GM12878 (cell line): ENCODE results near the gene KCNS3. TPM values are rescaled to one million over a fixed set of nuclear protein-coding genes. Genes with fewer than 3 reads are reported as not detected.

Experiments used
- ATAC-seq: fragments of 200-7000 bp; cut with Tn5 transposase; 3 replicates; pipeline ENCODE4 v1.9.1; 2020; ENCODE audit warnings: mild to moderate bottlenecking, moderate library complexity
- BruUV-seq: library from RNA; stranded (reverse); fragments of 400-500 nt; replicated peaks from 2 replicates; lab custom pipeline; 2021; lab: Mats Ljungman, UMichigan
- CTCF ChIA-PET: fragments of 300-600 bp; sonication (Branson Sonifier 250); formaldehyde crosslinking; extraction: SDS; loops from one replicate; lab custom pipeline; 2021; ENCODE audit warnings: inconsistent platforms; lab: Yijun Ruan, JAX
- POLR2A ChIA-PET: fragments of 350-600 bp; formaldehyde crosslinking; extraction: SDS; loops from one replicate; lab custom pipeline; 2021; ENCODE audit warnings: inconsistent platforms; lab: Charles Lee
- RAD21 ChIA-PET: fragments of 300-600 bp; sonication (Branson Sonifier 250); formaldehyde crosslinking; loops from one replicate; lab custom pipeline; 2023; ENCODE audit warnings: antibody characterized with exemption; ENCODE audit not compliant: unreplicated experiment; lab: Charles Lee
- SMC1A ChIA-PET: fragments of 300-600 bp; sonication (Branson Sonifier 250); formaldehyde crosslinking; loops from one replicate; lab custom pipeline; 2023; ENCODE audit not compliant: unreplicated experiment, uncharacterized antibody; lab: Charles Lee
- DNase-seq: peaks from one replicate; pipeline ENCODE4 v3.0.0-alpha.2; 2011; ENCODE audit warnings: low read depth, low spot score
- FAIRE-seq: peaks from 3 replicates; lab custom pipeline; 2011; peaks lifted over from hg19 to GRCh38; lab: Jason Lieb, UNC
- H2AFZ ChIP-seq: 2 replicates; pipeline ENCODE4 v1.6.0; 2011; ENCODE audit warnings: low read depth, low read length, control low read depth; ENCODE audit not compliant: control insufficient read depth
- H3K27ac ChIP-seq: 2 replicates; pipeline ENCODE4 v1.5.1; 2011; ENCODE audit warnings: control low read depth; ENCODE audit not compliant: control insufficient read depth, insufficient read depth
- H3K27me3 ChIP-seq, 2 experiments: replicated peaks in 1 of 2; 2 replicates each; pipeline versions ENCODE4 v1.6.0 to v1.6.1; 2011; ENCODE audit warnings: low read length in 1 of 2; ENCODE audit not compliant: control insufficient read depth in 2 of 2, insufficient read depth in 2 of 2
- H3K36me3 ChIP-seq, 2 experiments: 2 replicates each; pipeline ENCODE4 v1.5.1; 2011; ENCODE audit warnings: low read length in 1 of 2; ENCODE audit not compliant: control insufficient read depth in 2 of 2, insufficient read depth in 2 of 2
- H3K4me1 ChIP-seq: 2 replicates; pipeline ENCODE4 v1.6.1; 2011; ENCODE audit warnings: mild to moderate bottlenecking, low read length, moderate library complexity, mixed read lengths; ENCODE audit not compliant: control insufficient read depth, insufficient read depth
- H3K4me2 ChIP-seq: 2 replicates; pipeline ENCODE4 v1.6.0; 2011; ENCODE audit warnings: control low read depth; ENCODE audit not compliant: control insufficient read depth, insufficient read depth
- H3K4me3 ChIP-seq: fragments of 200-600 bp; sonication (generic); 2 replicates; pipeline ENCODE4 v1.5.1; 2016
- H3K79me2 ChIP-seq: 2 replicates; pipeline ENCODE4 v1.6.0; 2011; ENCODE audit warnings: low read length; ENCODE audit not compliant: control insufficient read depth, insufficient read depth
- H3K9ac ChIP-seq: 2 replicates; pipeline ENCODE4 v1.8.0; 2011; ENCODE audit warnings: low read length, control low read depth, mixed read lengths; ENCODE audit not compliant: control insufficient read depth, insufficient read depth
- H3K9me3 ChIP-seq: replicated peaks from 3 replicates; pipeline ENCODE4 v1.5.1; 2011; ENCODE audit warnings: mild to moderate bottlenecking, low read length; ENCODE audit not compliant: control insufficient read depth, insufficient read depth
- H4K20me1 ChIP-seq: 2 replicates; pipeline ENCODE4 v1.6.0; 2011; ENCODE audit not compliant: control insufficient read depth, insufficient read depth
- BCL11A ChIP-seq: IDR thresholded peaks from 2 replicates; pipeline ENCODE4 v1.6.1; 2011; ENCODE audit warnings: low read depth, low read length
- CEBPB ChIP-seq, 2 experiments: fragments of 150-350 bp in 1 of 2; IDR thresholded peaks; 2 replicates each; pipeline ENCODE4 v1.6.1; 2012 to 2014; ENCODE audit warnings: low read depth in 2 of 2, low read length in 2 of 2, borderline replicate concordance in 1 of 2, inconsistent platforms in 1 of 2
- FOXK2 ChIP-seq: fragments of 450-650 bp; IDR thresholded peaks from 2 replicates; pipeline ENCODE4 v1.6.1; 2017; ENCODE audit warnings: mild to moderate bottlenecking, moderate library complexity
- HDGF ChIP-seq: fragments of 450-650 bp; IDR thresholded peaks from 2 replicates; pipeline ENCODE4 v1.6.1; 2016; ENCODE audit warnings: antibody characterized with exemption
- KLF5 ChIP-seq: fragments of 450-650 bp; IDR thresholded peaks from 2 replicates; pipeline ENCODE4 v1.6.1; 2014; ENCODE audit warnings: mild to moderate bottlenecking; ENCODE audit not compliant: partially characterized antibody
- MYB ChIP-seq: fragments of 150-350 bp; IDR thresholded peaks from 2 replicates; pipeline ENCODE4 v1.6.1; 2014; ENCODE audit warnings: mild to moderate bottlenecking, low read depth, low read length, borderline replicate concordance
- NR2F1 ChIP-seq: fragments of 450-650 bp; conservative IDR thresholded peaks from 2 replicates; pipeline ENCODE4 v1.6.1; 2017; ENCODE audit warnings: mild to moderate bottlenecking
- SPI1 ChIP-seq: IDR thresholded peaks from 2 replicates; pipeline ENCODE4 v1.6.1; 2011; ENCODE audit warnings: low read depth, mild to moderate bottlenecking, low read length, moderate library complexity, borderline replicate concordance; ENCODE audit not compliant: insufficient read depth
- ZNF24 ChIP-seq: fragments of 450-650 bp; IDR thresholded peaks from 2 replicates; pipeline ENCODE4 v1.6.1; 2017; ENCODE audit warnings: antibody characterized with exemption, mild to moderate bottlenecking
- ZNF622 ChIP-seq: fragments of 450-650 bp; IDR thresholded peaks from 2 replicates; pipeline ENCODE4 v1.6.1; 2017; ENCODE audit warnings: mild to moderate bottlenecking, inconsistent platforms
- in situ Hi-C: fragments of 300-500 bp; cut with MboI; formaldehyde crosslinking; loops from 9 replicates; pipeline ENCODE4 v1.14.3; 2018; ENCODE audit warnings: mixed read lengths
- intact Hi-C: fragments of 100-400 bp; cut with micrococcal nuclease; formaldehyde crosslinking; loops from one replicate; pipeline ENCODE4 v1.14.2; 2022; ENCODE audit not compliant: unreplicated experiment
- polyA plus RNA-seq, 11 experiments: library from polyadenylated mRNA; depleted of rRNA in 4 of 11; unstranded in 6 of 11; stranded (reverse) in 5 of 11; fragments of >200 nt; fragmentation: Nextera tagmentation in 4 of 11; fragmentation: Illumina TruSeq in 1 of 11; extraction: Ambion mirVana in 4 of 11; extraction: Trizol in 1 of 11; gene quantifications; 1 replicate in 1 of 11; 2 replicates in 10 of 11; pipeline versions ENCODE4 v1.2.1 to v1.2.3, GENCODE V29; 2011 to 2016; ENCODE audit warnings: inconsistent platforms in 2 of 11, missing spikeins in 2 of 11, low read depth in 1 of 11
- total RNA-seq, 4 experiments: library from RNA; depleted of rRNA in 3 of 4; stranded (reverse); fragments of >200 nt in 3 of 4; fragmentation: Illumina TruSeq in 1 of 4; extraction: Trizol in 1 of 4; gene quantifications; 2 replicates each; pipeline versions ENCODE4 v1.2.1 to v1.2.3, GENCODE V29; 2013 to 2021
- TF ChIP-seq, protein P1 (sequence below): IDR thresholded peaks from 2 replicates; pipeline ENCODE4 v1.6.1; 2011; ENCODE audit warnings: low read depth, mild to moderate bottlenecking, low read length, moderate library complexity, borderline replicate concordance; ENCODE audit errors: extremely low read depth
- TF ChIP-seq, protein P2 (sequence below): IDR thresholded peaks from 2 replicates; pipeline ENCODE4 v1.6.1; 2012; ENCODE audit warnings: improper control_type of control experiment, low read depth, low read length; ENCODE audit not compliant: insufficient replicate concordance

The KCNS3 gene
- total and polyA plus RNA-seq, 10 of the 15 experiments (the other 5 are each of a cell fraction or from before 2014, with no cell fraction given), result not detected

DNA sequence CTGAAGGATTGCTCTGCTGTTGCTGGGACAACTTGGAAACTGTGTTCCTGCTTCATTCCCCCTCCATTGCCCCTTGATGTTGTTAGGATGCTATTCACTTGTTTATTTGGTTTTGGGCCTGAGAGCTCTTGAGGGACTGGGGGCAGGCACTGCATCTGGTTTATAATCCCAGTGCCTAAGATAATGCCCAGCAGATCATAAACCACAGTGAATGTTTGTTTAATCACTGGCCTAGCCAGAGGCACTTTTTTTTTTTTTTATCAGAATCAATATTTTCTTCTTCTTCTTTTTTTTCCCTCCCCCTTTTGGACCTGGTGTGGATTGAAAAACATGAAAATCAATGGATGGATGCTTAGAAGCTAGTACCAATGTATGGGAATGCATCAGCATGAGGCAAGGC is 38.1 kb downstream of the KCNS3 start:
- SMC1A ChIA-PET, result no interaction called here
- H2AFZ ChIP-seq, result no peak overlapping the region
- H3K4me3 ChIP-seq, result no peak overlapping the region
- H3K79me2 ChIP-seq, result no peaks in the 10 kb centered on the region
- intact Hi-C loops (no loop called here), in situ Hi-C loops (no loop called here)
- no TSS peak for BruUV-seq
- DNase-seq (no peak), ATAC-seq (no peak), FAIRE-seq (no peak)
- no peaks in the 10 kb centered on the region for H4K20me1 ChIP-seq
- RAD21 ChIA-PET, result no interaction called here
- CTCF ChIA-PET, result no interaction called here
- no peaks in the 10 kb centered on the region for H3K9me3 ChIP-seq
- H3K4me1 ChIP-seq, result 0 out of 2 replicates have a peak, but pooled peaks cover 4% of the 10 kb centered on the region
- no peaks in the 10 kb centered on the region for H3K27me3 ChIP-seq
- TF ChIP-seq MYB, result no peak
- no peak for TF ChIP-seq BCL11A
- TF ChIP-seq SPI1, result no peak
- no peak for TF ChIP-seq ZNF622
- no peak for TF ChIP-seq CEBPB (IDR thresholded peaks at IDR 0.05; ENCODE audit: borderline replicate concordance in 1 of 2, low read depth in 2 of 2, low read length in 2 of 2)
- TF ChIP-seq, protein P1, sequence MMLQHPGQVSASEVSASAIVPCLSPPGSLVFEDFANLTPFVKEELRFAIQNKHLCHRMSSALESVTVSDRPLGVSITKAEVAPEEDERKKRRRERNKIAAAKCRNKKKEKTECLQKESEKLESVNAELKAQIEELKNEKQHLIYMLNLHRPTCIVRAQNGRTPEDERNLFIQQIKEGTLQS, result no peak
- no peak for TF ChIP-seq ZNF24
- no peak for TF ChIP-seq KLF5
- no peak for TF ChIP-seq FOXK2
- TF ChIP-seq HDGF, result no peak
- TF ChIP-seq, protein P2, sequence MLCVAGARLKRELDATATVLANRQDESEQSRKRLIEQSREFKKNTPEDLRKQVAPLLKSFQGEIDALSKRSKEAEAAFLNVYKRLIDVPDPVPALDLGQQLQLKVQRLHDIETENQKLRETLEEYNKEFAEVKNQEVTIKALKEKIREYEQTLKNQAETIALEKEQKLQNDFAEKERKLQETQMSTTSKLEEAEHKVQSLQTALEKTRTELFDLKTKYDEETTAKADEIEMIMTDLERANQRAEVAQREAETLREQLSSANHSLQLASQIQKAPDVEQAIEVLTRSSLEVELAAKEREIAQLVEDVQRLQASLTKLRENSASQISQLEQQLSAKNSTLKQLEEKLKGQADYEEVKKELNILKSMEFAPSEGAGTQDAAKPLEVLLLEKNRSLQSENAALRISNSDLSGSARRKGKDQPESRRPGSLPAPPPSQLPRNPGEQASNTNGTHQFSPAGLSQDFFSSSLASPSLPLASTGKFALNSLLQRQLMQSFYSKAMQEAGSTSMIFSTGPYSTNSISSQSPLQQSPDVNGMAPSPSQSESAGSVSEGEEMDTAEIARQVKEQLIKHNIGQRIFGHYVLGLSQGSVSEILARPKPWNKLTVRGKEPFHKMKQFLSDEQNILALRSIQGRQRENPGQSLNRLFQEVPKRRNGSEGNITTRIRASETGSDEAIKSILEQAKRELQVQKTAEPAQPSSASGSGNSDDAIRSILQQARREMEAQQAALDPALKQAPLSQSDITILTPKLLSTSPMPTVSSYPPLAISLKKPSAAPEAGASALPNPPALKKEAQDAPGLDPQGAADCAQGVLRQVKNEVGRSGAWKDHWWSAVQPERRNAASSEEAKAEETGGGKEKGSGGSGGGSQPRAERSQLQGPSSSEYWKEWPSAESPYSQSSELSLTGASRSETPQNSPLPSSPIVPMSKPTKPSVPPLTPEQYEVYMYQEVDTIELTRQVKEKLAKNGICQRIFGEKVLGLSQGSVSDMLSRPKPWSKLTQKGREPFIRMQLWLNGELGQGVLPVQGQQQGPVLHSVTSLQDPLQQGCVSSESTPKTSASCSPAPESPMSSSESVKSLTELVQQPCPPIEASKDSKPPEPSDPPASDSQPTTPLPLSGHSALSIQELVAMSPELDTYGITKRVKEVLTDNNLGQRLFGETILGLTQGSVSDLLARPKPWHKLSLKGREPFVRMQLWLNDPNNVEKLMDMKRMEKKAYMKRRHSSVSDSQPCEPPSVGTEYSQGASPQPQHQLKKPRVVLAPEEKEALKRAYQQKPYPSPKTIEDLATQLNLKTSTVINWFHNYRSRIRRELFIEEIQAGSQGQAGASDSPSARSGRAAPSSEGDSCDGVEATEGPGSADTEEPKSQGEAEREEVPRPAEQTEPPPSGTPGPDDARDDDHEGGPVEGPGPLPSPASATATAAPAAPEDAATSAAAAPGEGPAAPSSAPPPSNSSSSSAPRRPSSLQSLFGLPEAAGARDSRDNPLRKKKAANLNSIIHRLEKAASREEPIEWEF, result no peak
- no peak for TF ChIP-seq NR2F1
- H3K9ac ChIP-seq, result no peak overlapping the region
- H3K36me3 ChIP-seq, result no peaks in the 10 kb centered on the region
- H3K27ac ChIP-seq, result no peak overlapping the region
- no peak overlapping the region for H3K4me2 ChIP-seq
- POLR2A ChIA-PET, result no interaction called here
